HuH-7 (cell line): Measurements from ENCODE around the gene TP53TG5.

Source experiments
- DNase-seq: peaks from one replicate; pipeline ENCODE4 v3.0.0; 2011; ENCODE audit warnings: low spot score

Gene TP53TG5

GRCh38 chr20:45378191-45378590 is at the start of gene TP53TG5:
Gene TP53TG5, minus strand, starts transcription at chr20:45378325. Its CDS starts 89 bp downstream, at chr20:45378236.
- DNase-seq: no peak

GRCh38 chr20:45427236-45428149 is 49.4 kb upstream of the TP53TG5 start:
- DNase-seq: no peak

GRCh38 chr20:45426320-45427016 is 48.3 kb upstream of the TP53TG5 start:
- no peak for DNase-seq

- no peak for DNase-seq
Observed at GRCh38 chr20:45425561-45425960, 47.4 kb upstream of the TP53TG5 start.

GRCh38 chr20:45423700-45424099 is 45.6 kb upstream of the TP53TG5 start:
- DNase-seq: no peak

GRCh38 chr20:45420125-45420524 is 42.0 kb upstream of the TP53TG5 start:
- no peak for DNase-seq

GRCh38 chr20:45419188-45420091 is 41.3 kb upstream of the TP53TG5 start:
- DNase-seq: no peak

GRCh38 chr20:45416917-45417316 is 38.8 kb upstream of the TP53TG5 start:
- no peak for DNase-seq

GRCh38 chr20:45415822-45416637 is 37.9 kb upstream of the TP53TG5 start, which contains the start of gene PIGT:
Gene PIGT, plus strand, starts transcription at chr20:45416141. Its CDS starts 16 bp downstream, at chr20:45416157.
- peak; percentile 93 for DNase-seq

GRCh38 chr20:45413479-45413878 is 35.4 kb upstream of the TP53TG5 start:
- DNase-seq: no peak

- no peak for DNase-seq
Observed at GRCh38 chr20:45412653-45413052, 34.5 kb upstream of the TP53TG5 start.

- no peak for DNase-seq
Observed at GRCh38 chr20:45410887-45411286, 32.8 kb upstream of the TP53TG5 start.

- DNase-seq: no peak
Observed at GRCh38 chr20:45409521-45410272, 31.6 kb upstream of the TP53TG5 start.

- DNase-seq: no peak
Observed at GRCh38 chr20:45408646-45409213, 30.6 kb upstream of the TP53TG5 start.

GRCh38 chr20:45407783-45408645 is 29.9 kb upstream of the TP53TG5 start, which contains the start of gene DBNDD2:
Gene DBNDD2, plus strand, starts transcription at chr20:45408289. Its CDS starts 179 bp downstream, at chr20:45408468.
- DNase-seq: no peak

GRCh38 chr20:45407067-45407745 is 29.1 kb upstream of the TP53TG5 start:
- no peak for DNase-seq

- peak; percentile 72 for DNase-seq
Observed at GRCh38 chr20:45406260-45407066, 28.3 kb upstream of the TP53TG5 start.
